ENCODE results near the gene SLC47A2. TPM values are rescaled to one million over a fixed set of nuclear protein-coding genes. Genes with fewer than 3 reads are reported as not detected.

SLC47A2 gene
- total RNA-seq, 1 experiment from 2014 or later = not detected

DNA sequence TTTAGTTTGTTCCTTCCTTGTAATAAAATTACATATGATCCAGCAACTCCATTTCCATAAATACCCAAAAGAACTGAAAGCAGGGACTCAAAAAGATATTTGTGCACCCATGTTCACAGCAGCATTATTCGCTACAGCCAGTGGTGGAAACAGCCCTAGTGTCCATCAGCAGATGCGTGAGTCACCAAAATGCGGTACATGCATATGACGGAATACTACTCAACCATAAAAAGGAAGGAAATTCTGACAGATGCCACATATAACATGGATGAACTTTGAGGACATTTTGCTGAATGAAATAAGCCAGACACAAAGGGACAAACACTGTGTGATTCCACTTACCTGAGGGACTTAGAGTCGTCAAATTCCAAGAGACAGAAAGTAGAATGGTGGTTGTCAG lies 9.1 kb upstream of the SLC47A2 start:
- no peak for ATAC-seq
- no peak overlapping the region for H3K27ac ChIP-seq (ENCODE audit: low read length)
- no TSS peak for BruUV-seq (replicated peaks)
- no peaks in the 10 kb centered on the region for H3K9me3 ChIP-seq (ENCODE audit: control insufficient read depth, insufficient read depth, low read depth, low read length)
- DNase-seq (ENCODE audit: low read depth, low spot score) = no peak
- POLR2A ChIA-PET = no interaction called here
- H3K4me1 ChIP-seq (ENCODE audit: control insufficient read depth, insufficient read depth, low read length) = no peaks in the 10 kb centered on the region; the same call in none of the 2 replicates
- no peaks in the 10 kb centered on the region for H3K36me3 ChIP-seq (ENCODE audit: control insufficient read depth, insufficient read depth, low read length)
- TF ChIP-seq, protein P1, sequence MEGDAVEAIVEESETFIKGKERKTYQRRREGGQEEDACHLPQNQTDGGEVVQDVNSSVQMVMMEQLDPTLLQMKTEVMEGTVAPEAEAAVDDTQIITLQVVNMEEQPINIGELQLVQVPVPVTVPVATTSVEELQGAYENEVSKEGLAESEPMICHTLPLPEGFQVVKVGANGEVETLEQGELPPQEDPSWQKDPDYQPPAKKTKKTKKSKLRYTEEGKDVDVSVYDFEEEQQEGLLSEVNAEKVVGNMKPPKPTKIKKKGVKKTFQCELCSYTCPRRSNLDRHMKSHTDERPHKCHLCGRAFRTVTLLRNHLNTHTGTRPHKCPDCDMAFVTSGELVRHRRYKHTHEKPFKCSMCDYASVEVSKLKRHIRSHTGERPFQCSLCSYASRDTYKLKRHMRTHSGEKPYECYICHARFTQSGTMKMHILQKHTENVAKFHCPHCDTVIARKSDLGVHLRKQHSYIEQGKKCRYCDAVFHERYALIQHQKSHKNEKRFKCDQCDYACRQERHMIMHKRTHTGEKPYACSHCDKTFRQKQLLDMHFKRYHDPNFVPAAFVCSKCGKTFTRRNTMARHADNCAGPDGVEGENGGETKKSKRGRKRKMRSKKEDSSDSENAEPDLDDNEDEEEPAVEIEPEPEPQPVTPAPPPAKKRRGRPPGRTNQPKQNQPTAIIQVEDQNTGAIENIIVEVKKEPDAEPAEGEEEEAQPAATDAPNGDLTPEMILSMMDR (IDR thresholded peaks at IDR 0.05) = no peak
- TF ChIP-seq, protein P2, sequence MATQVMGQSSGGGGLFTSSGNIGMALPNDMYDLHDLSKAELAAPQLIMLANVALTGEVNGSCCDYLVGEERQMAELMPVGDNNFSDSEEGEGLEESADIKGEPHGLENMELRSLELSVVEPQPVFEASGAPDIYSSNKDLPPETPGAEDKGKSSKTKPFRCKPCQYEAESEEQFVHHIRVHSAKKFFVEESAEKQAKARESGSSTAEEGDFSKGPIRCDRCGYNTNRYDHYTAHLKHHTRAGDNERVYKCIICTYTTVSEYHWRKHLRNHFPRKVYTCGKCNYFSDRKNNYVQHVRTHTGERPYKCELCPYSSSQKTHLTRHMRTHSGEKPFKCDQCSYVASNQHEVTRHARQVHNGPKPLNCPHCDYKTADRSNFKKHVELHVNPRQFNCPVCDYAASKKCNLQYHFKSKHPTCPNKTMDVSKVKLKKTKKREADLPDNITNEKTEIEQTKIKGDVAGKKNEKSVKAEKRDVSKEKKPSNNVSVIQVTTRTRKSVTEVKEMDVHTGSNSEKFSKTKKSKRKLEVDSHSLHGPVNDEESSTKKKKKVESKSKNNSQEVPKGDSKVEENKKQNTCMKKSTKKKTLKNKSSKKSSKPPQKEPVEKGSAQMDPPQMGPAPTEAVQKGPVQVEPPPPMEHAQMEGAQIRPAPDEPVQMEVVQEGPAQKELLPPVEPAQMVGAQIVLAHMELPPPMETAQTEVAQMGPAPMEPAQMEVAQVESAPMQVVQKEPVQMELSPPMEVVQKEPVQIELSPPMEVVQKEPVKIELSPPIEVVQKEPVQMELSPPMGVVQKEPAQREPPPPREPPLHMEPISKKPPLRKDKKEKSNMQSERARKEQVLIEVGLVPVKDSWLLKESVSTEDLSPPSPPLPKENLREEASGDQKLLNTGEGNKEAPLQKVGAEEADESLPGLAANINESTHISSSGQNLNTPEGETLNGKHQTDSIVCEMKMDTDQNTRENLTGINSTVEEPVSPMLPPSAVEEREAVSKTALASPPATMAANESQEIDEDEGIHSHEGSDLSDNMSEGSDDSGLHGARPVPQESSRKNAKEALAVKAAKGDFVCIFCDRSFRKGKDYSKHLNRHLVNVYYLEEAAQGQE (IDR thresholded peaks at IDR 0.05; ENCODE audit: insufficient read depth in 1 of 2, low read depth in 2 of 2, low read length in 1 of 2) = no peak
- TF ChIP-seq POLR2AphosphoS5 (IDR thresholded peaks at IDR 0.05; ENCODE audit: low read depth, low read length) = no peak
- no peak for TF ChIP-seq SIN3A (IDR thresholded peaks at IDR 0.05; ENCODE audit: borderline replicate concordance, insufficient read depth, low read depth, low read length)
- TF ChIP-seq TCF7L2 (IDR thresholded peaks at IDR 0.05; ENCODE audit: low read depth, low read length) = no peak
- intact Hi-C loops (cut with micrococcal nuclease; ENCODE audit: unreplicated experiment) = no loop called here
- H3K4me3 ChIP-seq (ENCODE audit: low read depth in 2 of 2, low read length in 2 of 2) = no peak overlapping the region
- CTCF ChIA-PET = no interaction called here
- H3K27me3 ChIP-seq (ENCODE audit: control insufficient read depth, insufficient read depth, low read length) = no peaks in the 10 kb centered on the region
- in situ Hi-C loops (cut with HindIII; ENCODE audit: low pct_unique_long_range_greater_than_20kb, low sequenced_read_pairs) = no loop called here

DNA sequence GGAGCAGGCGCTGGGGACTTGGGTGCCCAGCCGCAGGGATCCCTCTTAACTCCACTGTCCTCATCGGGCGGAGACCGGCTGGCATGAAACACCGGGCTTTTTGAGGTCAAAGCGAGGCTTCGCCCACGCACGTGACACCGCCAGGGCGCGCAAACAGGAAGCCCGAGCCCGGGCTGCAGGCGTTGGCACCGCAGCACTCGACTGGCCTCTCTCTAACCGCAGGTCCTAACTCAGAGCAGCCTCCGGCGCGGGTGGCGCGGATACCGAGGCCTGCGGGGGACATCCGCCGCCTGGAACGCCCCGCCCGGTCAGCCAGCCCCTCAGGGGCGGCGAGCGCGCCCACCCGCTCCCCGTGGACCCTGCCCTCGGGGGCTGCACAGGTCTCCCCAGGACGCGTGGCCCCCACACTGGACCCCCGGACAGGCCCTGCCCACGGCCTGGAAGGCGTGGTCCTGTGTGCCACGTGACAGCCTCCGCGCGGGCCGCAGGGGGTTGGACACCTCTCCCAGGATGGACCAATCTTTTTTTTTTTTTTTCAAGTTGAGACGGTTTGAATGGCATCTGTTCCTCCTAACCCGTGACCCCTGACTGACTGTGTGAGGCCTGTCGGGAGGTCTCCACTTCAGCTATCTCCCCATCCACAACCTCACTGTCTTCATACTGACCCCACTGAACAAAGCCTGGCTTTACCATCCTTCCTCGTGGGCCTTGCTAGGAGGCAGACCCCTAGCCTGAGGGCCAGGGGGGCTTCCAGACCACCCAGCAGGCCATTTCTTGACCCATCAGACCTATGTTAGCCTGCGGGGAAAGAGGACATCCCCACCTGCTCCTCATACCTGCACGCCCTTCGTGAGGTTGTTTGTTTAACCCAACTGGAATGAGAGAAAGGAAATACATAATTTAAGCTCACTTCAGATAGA lies 8.4 kb upstream of the SLC47A2 start:
- H3K9me3 ChIP-seq (ENCODE audit: control insufficient read depth, insufficient read depth, low read depth, low read length) = no peaks in the 10 kb centered on the region
- BruUV-seq (replicated peaks) = no TSS peak
- intact Hi-C loops (cut with micrococcal nuclease; ENCODE audit: unreplicated experiment) = no loop called here
- no peaks in the 10 kb centered on the region; the same call in none of the 2 replicates for H3K4me1 ChIP-seq (ENCODE audit: control insufficient read depth, insufficient read depth, low read length)
- H3K27me3 ChIP-seq (ENCODE audit: control insufficient read depth, insufficient read depth, low read length) = no peaks in the 10 kb centered on the region
- no peak for DNase-seq (ENCODE audit: low read depth, low spot score)
- H3K36me3 ChIP-seq (ENCODE audit: control insufficient read depth, insufficient read depth, low read length) = no peaks in the 10 kb centered on the region
- POLR2A ChIA-PET = no interaction called here
- H3K27ac ChIP-seq (ENCODE audit: low read length) = no peak overlapping the region
- CTCF ChIA-PET = no interaction called here
- in situ Hi-C loops (cut with HindIII; ENCODE audit: low pct_unique_long_range_greater_than_20kb, low sequenced_read_pairs) = no loop called here
- H3K4me3 ChIP-seq (ENCODE audit: low read depth in 2 of 2, low read length in 2 of 2) = no peak overlapping the region
- TF ChIP-seq, protein P1 (IDR thresholded peaks at IDR 0.05) = no peak
- TF ChIP-seq, protein P2 (IDR thresholded peaks at IDR 0.05; ENCODE audit: insufficient read depth in 1 of 2, low read depth in 2 of 2, low read length in 1 of 2) = no peak
- no peak for TF ChIP-seq TCF7L2 (IDR thresholded peaks at IDR 0.05; ENCODE audit: low read depth, low read length)
- ATAC-seq = no peak
